GM18519 (cell line): ENCODE data around the gene ZNF714.
A peak's percentile ranks its signal among the peaks of the same experiment; 100 is the strongest.
"Not testable (repeated sequence)": the region's sequence is repeated elsewhere in the genome, so short reads cannot be mapped to it uniquely, and the experiment has no call there.

Source experiments
- ATAC-seq: cut with Tn5 transposase; IDR thresholded peaks from one replicate; pipeline ENCODE4 v1.9.1; 2021; ENCODE audit warnings: mild to moderate bottlenecking, moderate library complexity; ENCODE audit not compliant: unreplicated experiment, low FRiP score

ZNF714 gene

GRCh38 chr19:21128901-21129698 is 47.1 kb downstream of the ZNF714 start:
- no peak for ATAC-seq

DNA sequence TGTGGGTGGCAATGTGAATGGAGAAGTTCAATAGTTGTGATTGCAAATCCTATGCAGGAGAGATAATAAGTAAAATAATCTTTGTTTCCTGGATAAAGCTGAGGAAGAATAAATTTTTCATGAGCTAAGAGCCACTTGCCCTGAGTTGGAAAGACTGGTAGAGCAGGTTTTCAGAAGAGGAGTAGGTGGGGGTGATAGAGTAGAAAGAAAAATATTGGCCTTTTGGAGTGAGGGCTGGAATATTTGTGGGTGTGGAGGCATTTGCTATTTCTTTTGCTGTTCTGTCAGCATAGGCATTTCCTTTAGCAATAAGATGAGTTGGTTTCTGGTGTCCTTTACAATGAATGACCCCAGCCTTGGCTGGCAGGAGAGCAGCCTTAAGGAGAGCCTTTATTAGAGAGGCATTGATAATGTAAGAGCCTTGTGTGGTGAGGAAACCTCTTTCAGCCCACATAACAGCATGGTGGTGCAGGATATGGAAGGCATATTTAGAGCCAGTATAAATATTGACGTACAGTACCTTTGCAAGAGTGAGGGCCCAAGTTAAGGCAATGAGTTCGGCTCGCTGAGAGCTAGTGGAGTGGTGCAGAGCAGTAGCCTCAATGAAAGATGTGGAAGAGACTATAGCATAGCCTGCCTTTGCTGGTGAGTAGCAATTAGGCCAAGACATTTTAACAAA is 48.2 kb downstream of the ZNF714 start:
- no peak for ATAC-seq

GRCh38 chr19:21133633-21134032 is 51.6 kb downstream of the ZNF714 start:
- ATAC-seq: no peak

DNA sequence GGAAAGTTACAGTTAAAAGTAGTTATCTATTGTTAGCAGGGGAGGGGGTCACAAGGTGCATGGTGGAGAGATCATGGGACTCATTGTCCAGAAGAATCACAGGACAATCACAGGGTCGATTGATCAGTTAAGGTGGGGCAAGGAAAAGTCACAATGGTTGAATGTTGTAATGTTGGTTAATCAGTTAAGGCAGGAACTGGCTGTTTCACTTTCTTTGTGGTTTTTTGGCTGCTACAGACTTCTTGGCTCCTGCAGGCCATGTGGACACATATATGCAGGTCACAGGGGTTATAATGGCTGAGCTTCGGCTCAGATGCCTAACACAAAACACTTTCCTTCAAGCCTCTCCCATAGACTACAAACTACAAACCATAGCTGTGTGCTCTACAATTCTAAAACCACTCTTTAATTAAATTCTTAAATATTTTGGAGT is 52.9 kb downstream of the ZNF714 start:
- ATAC-seq: no peak

GRCh38 chr19:21135433-21135832 is 53.4 kb downstream of the ZNF714 start:
- no peak for ATAC-seq

GRCh38 chr19:21138130-21138529 is 56.1 kb downstream of the ZNF714 start:
- no peak for ATAC-seq

GRCh38 chr19:21141006-21141405 is 59.0 kb downstream of the ZNF714 start:
- not testable (repeated sequence) for ATAC-seq

DNA sequence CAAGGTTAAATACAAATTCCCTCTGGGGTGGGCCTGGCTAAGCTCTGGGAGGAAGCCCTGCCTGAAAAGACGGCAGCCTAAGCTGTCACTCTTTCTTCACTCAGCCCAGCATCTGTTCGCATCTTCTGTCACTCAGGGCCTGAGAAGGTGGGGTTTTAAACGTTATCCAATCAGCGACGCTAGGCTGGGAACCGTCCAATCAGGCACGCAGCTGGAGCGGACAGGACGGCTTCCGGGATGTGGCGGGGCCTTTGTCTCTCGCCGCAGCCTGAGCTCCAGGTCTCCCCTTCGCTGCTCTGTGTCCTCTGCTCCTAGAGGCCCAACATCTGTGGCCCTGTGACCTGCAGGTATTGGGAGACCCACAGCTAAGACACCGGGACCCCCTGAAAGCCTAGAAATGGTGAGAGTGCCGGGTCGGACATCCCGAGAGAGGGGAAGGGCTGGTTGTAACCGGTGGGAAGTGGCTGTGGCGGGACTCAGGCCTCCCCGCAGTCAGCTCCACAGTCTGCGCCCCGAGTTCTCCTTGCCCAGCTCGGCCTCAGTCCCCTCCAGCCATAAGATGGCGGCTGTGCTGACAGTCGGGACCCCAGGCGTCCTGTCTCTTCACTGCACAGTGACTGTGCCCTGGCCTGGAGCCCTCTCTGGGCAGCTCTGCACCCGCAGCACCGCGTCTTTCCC is 59.9 kb downstream of the ZNF714 start, which contains the start of gene ZNF431:
ZNF431 (plus strand) TSS at position 254 of the 678 bp plus-strand sequence; CDS start at position 398, 144 bp downstream.
- ATAC-seq: peak; percentile 97

DNA sequence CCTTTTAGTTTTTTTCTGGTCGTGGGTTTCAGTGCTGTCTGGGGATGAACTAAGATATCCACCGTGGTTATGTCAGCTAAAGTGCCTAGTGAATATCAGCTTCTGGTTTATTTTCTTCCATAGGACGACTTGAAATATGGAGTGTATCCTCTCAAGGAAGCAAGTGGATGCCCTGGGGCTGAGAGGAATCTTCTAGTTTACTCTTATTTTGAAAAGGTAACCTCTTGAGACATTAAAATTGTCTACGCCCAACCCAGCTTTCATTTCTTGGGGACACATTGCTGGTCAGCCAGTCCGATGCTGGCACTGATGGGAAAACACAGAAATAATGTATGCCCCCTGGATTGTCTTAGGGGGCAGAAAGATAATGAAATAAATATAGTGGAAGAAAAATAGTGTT is 61.4 kb downstream of the ZNF714 start:
- ATAC-seq: no peak

GRCh38 chr19:21143854-21144253 is 61.9 kb downstream of the ZNF714 start:
- no peak for ATAC-seq

DNA sequence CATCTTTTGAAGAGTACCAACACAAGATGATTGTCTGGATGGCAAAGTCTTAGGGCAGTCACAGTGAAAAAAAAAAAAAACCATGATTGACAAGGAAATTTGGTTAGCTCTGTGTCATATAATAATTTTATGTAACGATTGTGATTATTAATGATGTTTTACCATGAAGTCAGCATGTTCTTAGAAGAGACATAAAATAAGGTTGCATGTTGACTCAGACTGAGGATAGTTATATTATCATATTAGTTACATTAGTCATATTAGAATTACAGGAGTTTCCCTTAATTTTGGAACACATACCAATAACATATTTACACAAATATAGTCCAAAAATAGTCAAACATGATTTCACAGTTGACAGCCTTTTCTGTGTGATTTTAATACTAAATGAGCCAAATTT is 65.5 kb downstream of the ZNF714 start:
- no peak for ATAC-seq

GRCh38 chr19:21148681-21149080 is 66.7 kb downstream of the ZNF714 start:
- ATAC-seq: no peak

DNA sequence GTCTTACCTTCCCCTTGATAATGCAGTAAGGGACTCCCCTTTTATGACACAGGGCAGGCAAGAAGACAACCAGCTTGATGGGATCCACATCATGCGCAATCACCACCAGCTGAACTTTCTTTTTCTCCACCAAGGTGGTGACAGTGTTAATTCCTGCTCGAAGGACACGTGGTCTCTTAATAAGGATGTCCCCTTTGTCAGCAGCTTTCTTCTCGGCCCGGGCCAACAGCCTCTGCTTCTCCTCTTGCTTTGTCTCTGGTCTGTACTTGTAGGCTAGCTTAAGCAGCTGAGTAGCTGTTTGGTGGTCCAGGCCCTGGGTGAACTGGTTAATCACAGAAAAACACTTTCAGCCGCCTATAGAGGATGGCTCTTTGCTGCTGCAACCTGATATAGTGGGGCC is 67.9 kb downstream of the ZNF714 start:
- ATAC-seq: no peak

- no peak for ATAC-seq
Measured at GRCh38 chr19:21151460-21151859, 69.5 kb downstream of the ZNF714 start.

GRCh38 chr19:21158523-21159135 is 76.6 kb downstream of the ZNF714 start:
- ATAC-seq: no peak

DNA sequence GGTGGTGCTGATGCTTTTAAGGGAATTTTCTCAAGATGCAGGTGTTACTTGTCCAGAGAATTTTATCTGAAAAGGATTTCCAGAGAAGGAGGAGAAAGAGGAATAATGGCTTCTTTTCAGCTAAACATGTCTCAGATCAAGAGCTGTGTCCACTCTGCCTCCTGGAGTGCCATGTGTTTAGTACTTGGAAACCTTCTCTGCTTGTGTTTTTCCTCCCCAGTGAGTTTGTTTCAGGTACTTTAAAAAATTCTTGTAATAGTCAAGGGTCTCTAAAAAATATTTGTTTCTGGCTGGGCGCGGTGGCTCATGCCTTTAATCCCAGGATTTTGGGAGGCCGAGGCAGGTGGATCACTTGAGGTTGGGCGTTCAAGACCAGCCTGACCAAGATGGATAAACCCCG is 82.5 kb downstream of the ZNF714 start:
- no peak for ATAC-seq

GRCh38 chr19:21166436-21166835 is 84.4 kb downstream of the ZNF714 start:
- no peak for ATAC-seq
